Keratinocyte (primary cell): ENCODE data around the gene FNIP2. TPM values are rescaled to one million over a fixed set of nuclear protein-coding genes. Genes with fewer than 3 reads are reported as not detected.

Source experiments
- DNase-seq: peaks from one replicate; pipeline ENCODE4 v3.0.0-alpha.2; 2011; ENCODE audit warnings: low read depth, missing footprints, low spot score
- FAIRE-seq: peaks from 2 replicates; lab custom pipeline; 2011; peaks lifted over from hg19 to GRCh38; lab: Jason Lieb, UNC
- H2AFZ ChIP-seq: 2 replicates; pipeline ENCODE4 v1.6.0; 2012; ENCODE audit warnings: low read length, control low read depth, inconsistent platforms; ENCODE audit not compliant: control insufficient read depth
- H3K27ac ChIP-seq: 2 replicates; pipeline ENCODE4 v1.5.1; 2011; ENCODE audit warnings: low read length; ENCODE audit not compliant: control insufficient read depth, insufficient read depth
- H3K27me3 ChIP-seq: 3 replicates; pipeline ENCODE4 v1.6.0; 2011; ENCODE audit warnings: low read length; ENCODE audit not compliant: control insufficient read depth, insufficient read depth; ENCODE audit errors: extremely low read depth
- H3K36me3 ChIP-seq, 2 experiments: 2 replicates in 1 of 2; 3 replicates in 1 of 2; pipeline ENCODE4 v1.5.1; 2011; ENCODE audit warnings: low read length in 2 of 2, mild to moderate bottlenecking in 1 of 2; ENCODE audit not compliant: control insufficient read depth in 2 of 2, insufficient read depth in 2 of 2; ENCODE audit errors: extremely low read depth in 1 of 2
- H3K4me1 ChIP-seq: 3 replicates; pipeline ENCODE4 v1.5.1; 2011; ENCODE audit warnings: low read length; ENCODE audit not compliant: control insufficient read depth, insufficient read depth; ENCODE audit errors: extremely low read depth
- H3K4me2 ChIP-seq: 3 replicates; pipeline ENCODE4 v1.6.0; 2011; ENCODE audit warnings: low read depth, low read length; ENCODE audit not compliant: control insufficient read depth, insufficient read depth; ENCODE audit errors: extremely low read depth
- H3K4me3 ChIP-seq, 3 experiments: fragments of 200-600 bp in 1 of 3; sonication (generic) in 1 of 3; 2 replicates in 2 of 3; 3 replicates in 1 of 3; pipeline ENCODE4 v1.5.1; 2011 to 2016; ENCODE audit warnings: low read length in 3 of 3, mild to moderate bottlenecking in 3 of 3, control low read depth in 2 of 3, inconsistent platforms in 1 of 3, low read depth in 1 of 3, mixed read lengths in 1 of 3, mixed run types in 1 of 3, moderate library complexity in 1 of 3; ENCODE audit not compliant: control insufficient read depth in 2 of 3, insufficient read depth in 2 of 3; ENCODE audit errors: extremely low read depth in 1 of 3
- H3K79me2 ChIP-seq: 2 replicates; pipeline ENCODE4 v1.6.0; 2012; ENCODE audit warnings: low read length; ENCODE audit not compliant: control insufficient read depth, insufficient read depth
- H3K9ac ChIP-seq: 3 replicates; pipeline ENCODE4 v1.6.0; 2011; ENCODE audit warnings: low read length; ENCODE audit not compliant: control insufficient read depth, insufficient read depth; ENCODE audit errors: extremely low read depth
- H3K9me1 ChIP-seq: 3 replicates; pipeline ENCODE4 v1.6.0; 2011; ENCODE audit warnings: low read length; ENCODE audit not compliant: control insufficient read depth, insufficient read depth; ENCODE audit errors: extremely low read depth
- H3K9me3 ChIP-seq: 2 replicates; pipeline ENCODE4 v1.5.1; 2012; ENCODE audit warnings: low read depth, low read length; ENCODE audit not compliant: control insufficient read depth
- H4K20me1 ChIP-seq: 3 replicates; pipeline ENCODE4 v1.6.0; 2011; ENCODE audit warnings: low read length; ENCODE audit not compliant: control insufficient read depth, insufficient read depth; ENCODE audit errors: extremely low read depth
- CTCF ChIP-seq, 3 experiments: IDR thresholded peaks in 1 of 3; conservative IDR thresholded peaks in 1 of 3; optimal IDR thresholded peaks in 1 of 3; 2 replicates in 2 of 3; 3 replicates in 1 of 3; pipeline versions ENCODE3 to v1.5.1; 2011; ENCODE audit warnings: low read length in 3 of 3, mild to moderate bottlenecking in 3 of 3, moderate library complexity in 2 of 3, control low read depth in 1 of 3, inconsistent platforms in 1 of 3; ENCODE audit not compliant: insufficient read depth in 2 of 3; ENCODE audit errors: extremely low read depth in 1 of 3
- EZH2 ChIP-seq: IDR thresholded peaks from one replicate; pipeline ENCODE4 v1.6.1; 2012; ENCODE audit warnings: inconsistent platforms, mild to moderate bottlenecking, low read length, moderate library complexity
- dilution Hi-C: fragments of 300-500 bp; cut with MboI; formaldehyde crosslinking; loops from one replicate; pipeline ENCODE4 v1.7.0; 2020; ENCODE audit warnings: low sequenced_read_pairs; ENCODE audit not compliant: extremely low pct_ligation_motif_present
- polyA plus RNA-seq, 5 experiments: library from polyadenylated mRNA; depleted of rRNA in 3 of 5; stranded (reverse) in 3 of 5; stranded (forward) in 1 of 5; unstranded in 1 of 5; fragments of >200 nt; gene quantifications; 1 replicate in 1 of 5; 2 replicates in 3 of 5; 3 replicates in 1 of 5; pipeline versions ENCODE4 v1.2.1 to v1.2.3, GENCODE V29; 2011 to 2012; ENCODE audit warnings: missing spikeins in 2 of 5, low read depth in 1 of 5, low replicate concordance in 1 of 5

The FNIP2 gene
- polyA plus RNA-seq, 1 donor (not counting 4 experiments of a cell fraction or from before 2014, with no cell fraction given) = 6.2 TPM

- H2AFZ ChIP-seq = no peak overlapping the region
- dilution Hi-C loops = no loop called here
- DNase-seq = no peak
- no peaks in the 10 kb centered on the region for H4K20me1 ChIP-seq
- no peak for FAIRE-seq
- H3K27ac ChIP-seq = no peak overlapping the region
- no peaks in the 10 kb centered on the region for H3K79me2 ChIP-seq
- H3K27me3 ChIP-seq = no peaks in the 10 kb centered on the region
- no peak overlapping the region for H3K4me2 ChIP-seq
- TF ChIP-seq CTCF (optimal IDR thresholded peaks at IDR 0.05 in 1 of 3, IDR thresholded peaks at IDR 0.05 in 1 of 3, conservative IDR thresholded peaks at IDR 0.05 in 1 of 3; ENCODE audit: extremely low read depth in 1 of 3, insufficient read depth in 2 of 3, low read length in 3 of 3) = no peak
- TF ChIP-seq EZH2 = no peak
- H3K9me3 ChIP-seq = no peaks in the 10 kb centered on the region
- no peak overlapping the region for H3K4me3 ChIP-seq
- H3K36me3 ChIP-seq = no peaks in the 10 kb centered on the region
- H3K9ac ChIP-seq = no peak overlapping the region
- no peaks in the 10 kb centered on the region for H3K9me1 ChIP-seq
- peaks cover 9% of the 10 kb centered on the region for H3K4me1 ChIP-seq
These were observed 143.6 kb downstream of the FNIP2 start for GRCh38 chr4:158912390-158912789.

- dilution Hi-C loops = no loop called here
- Histone ChIP-seq H3K4me3 (no peak overlapping the region), H3K9me1 (no peaks in the 10 kb centered on the region), H3K4me2 (no peak overlapping the region), H3K27me3 (no peaks in the 10 kb centered on the region), H3K9me3 (no peaks in the 10 kb centered on the region), H3K27ac (no peak overlapping the region), H2AFZ (no peak overlapping the region), H3K4me1 (peaks cover 9% of the 10 kb centered on the region), H3K9ac (no peak overlapping the region), H4K20me1 (no peaks in the 10 kb centered on the region), H3K36me3 (no peaks in the 10 kb centered on the region), H3K79me2 (no peaks in the 10 kb centered on the region)
- TF ChIP-seq EZH2 (no peak), CTCF (optimal IDR thresholded peaks at IDR 0.05 in 1 of 3, IDR thresholded peaks at IDR 0.05 in 1 of 3, conservative IDR thresholded peaks at IDR 0.05 in 1 of 3; ENCODE audit: extremely low read depth in 1 of 3, insufficient read depth in 2 of 3, low read length in 3 of 3) (no peak)
- FAIRE-seq (no peak), DNase-seq (no peak)
These were observed 144.0 kb downstream of the FNIP2 start for GRCh38 chr4:158912806-158913205.
